Measurements from ENCODE around the gene ARHGEF5.
"Not testable (repeated sequence)": the region's sequence is repeated elsewhere in the genome, so short reads cannot be mapped to it uniquely, and the experiment has no call there.

The ARHGEF5 gene

GRCh38 chr7:144356185-144356584, 983 bp downstream of the ARHGEF5 start:
- H3K4me1 ChIP-seq; intact Hi-C loops (cut with DNase I; ENCODE audit: low total_unique reads); H3K27ac ChIP-seq; H3K9me3 ChIP-seq; DNase-seq; H3K27me3 ChIP-seq; H3K36me3 ChIP-seq; H3K4me3 ChIP-seq: not testable (repeated sequence)

GRCh38 chr7:144356860-144357259, 1.7 kb downstream of the ARHGEF5 start:
- H3K4me3 ChIP-seq; H3K27ac ChIP-seq; H3K4me1 ChIP-seq; H3K36me3 ChIP-seq; DNase-seq; H3K9me3 ChIP-seq; H3K27me3 ChIP-seq; intact Hi-C loops (cut with DNase I; ENCODE audit: low total_unique reads): not testable (repeated sequence)

GRCh38 chr7:144362061-144362460, 6.9 kb downstream of the ARHGEF5 start:
- intact Hi-C loops (cut with DNase I; ENCODE audit: low total_unique reads); DNase-seq; H3K9me3 ChIP-seq; H3K4me3 ChIP-seq; H3K36me3 ChIP-seq; H3K27me3 ChIP-seq; H3K27ac ChIP-seq; H3K4me1 ChIP-seq: not testable (repeated sequence)

- intact Hi-C loops (cut with DNase I; ENCODE audit: low total_unique reads); H3K4me3 ChIP-seq; H3K27me3 ChIP-seq; H3K36me3 ChIP-seq; H3K27ac ChIP-seq; H3K4me1 ChIP-seq; DNase-seq; H3K9me3 ChIP-seq: not testable (repeated sequence)
Measured at GRCh38 chr7:144365523-144365922, 10.3 kb downstream of the ARHGEF5 start.

- H3K4me3 ChIP-seq; H3K27ac ChIP-seq; H3K4me1 ChIP-seq; intact Hi-C loops (cut with DNase I; ENCODE audit: low total_unique reads); H3K27me3 ChIP-seq; H3K9me3 ChIP-seq; H3K36me3 ChIP-seq; DNase-seq: not testable (repeated sequence)
Measured at GRCh38 chr7:144367250-144367649, 12.0 kb downstream of the ARHGEF5 start.

- not testable (repeated sequence) for DNase-seq, H3K9me3 ChIP-seq, H3K27me3 ChIP-seq
Measured at GRCh38 chr7:144369221-144369620, 14.0 kb downstream of the ARHGEF5 start.

GRCh38 chr7:144378651-144379050, 23.4 kb downstream of the ARHGEF5 start:
- Histone ChIP-seq H3K27ac (no peak overlapping the region), H3K4me3 (no peak overlapping the region), H3K36me3 (peaks cover 0 to 33% (median 4%) of the 10 kb centered on the region in 3 donors), H3K27me3 (no peaks in the 10 kb centered on the region), H3K9me3 (no peaks in the 10 kb centered on the region), H3K4me1 (no peaks in the 10 kb centered on the region)
- intact Hi-C loops (cut with DNase I; ENCODE audit: low total_unique reads), result no loop called here
- no peak for TF ChIP-seq CTCF (IDR thresholded peaks at IDR 0.05)
- DNase-seq, result peak in 1 of 2 donors; percentile 33

More at GRCh38 chr7:144369221-144369620, 14.0 kb downstream of the ARHGEF5 start:
- intact Hi-C loops (cut with DNase I; ENCODE audit: low total_unique reads); H3K4me3 ChIP-seq; H3K4me1 ChIP-seq; H3K36me3 ChIP-seq; H3K27ac ChIP-seq: not testable (repeated sequence)

GRCh38 chr7:144379776-144380384, 24.7 kb downstream of the ARHGEF5 start:
- DNase-seq, result peak in 1 of 2 donors; percentile 41
- TF ChIP-seq CTCF (IDR thresholded peaks at IDR 0.05), result no peak
- Histone ChIP-seq H3K27ac (no peak overlapping the region), H3K36me3 (peaks cover 0 to 33% (median 4%) of the 10 kb centered on the region in 3 donors), H3K4me3 (no peak overlapping the region), H3K4me1 (no peaks in the 10 kb centered on the region), H3K9me3 (no peaks in the 10 kb centered on the region), H3K27me3 (no peaks in the 10 kb centered on the region)
- intact Hi-C loops (cut with DNase I; ENCODE audit: low total_unique reads), result no loop called here

GRCh38 chr7:144384071-144384470, 28.9 kb downstream of the ARHGEF5 start:
- Histone ChIP-seq H3K9me3 (no peaks in the 10 kb centered on the region), H3K4me3 (no peak overlapping the region), H3K36me3 (peaks cover 0 to 10% (median 0%) of the 10 kb centered on the region in 3 donors), H3K4me1 (no peaks in the 10 kb centered on the region), H3K27me3 (no peaks in the 10 kb centered on the region), H3K27ac (no peak overlapping the region)
- DNase-seq, result peak in 1 of 2 donors; percentile 5
- no peak for TF ChIP-seq CTCF (IDR thresholded peaks at IDR 0.05)
- intact Hi-C loops (cut with DNase I; ENCODE audit: low total_unique reads), result no loop called here
